Endothelial cell of umbilical vein (primary cell): Measurements from ENCODE around the gene GANAB.
A peak's percentile ranks its signal among the peaks of the same experiment; 100 is the strongest.

Source experiments
- EZH2 ChIP-seq: IDR thresholded peaks from 2 replicates; pipeline ENCODE4 v1.6.1; 2012; ENCODE audit warnings: borderline replicate concordance, low read depth, mild to moderate bottlenecking, moderate library complexity, low read length, inconsistent platforms; ENCODE audit not compliant: severe bottlenecking
- MAX ChIP-seq: IDR thresholded peaks from 2 replicates; pipeline ENCODE4 v1.6.1; 2011; ENCODE audit not compliant: insufficient read depth, insufficient read length
- POLR2A ChIP-seq: IDR thresholded peaks from 2 replicates; pipeline ENCODE4 v1.6.1; 2012; ENCODE audit warnings: low read depth, mild to moderate bottlenecking, control low read depth, low read length

DNA sequence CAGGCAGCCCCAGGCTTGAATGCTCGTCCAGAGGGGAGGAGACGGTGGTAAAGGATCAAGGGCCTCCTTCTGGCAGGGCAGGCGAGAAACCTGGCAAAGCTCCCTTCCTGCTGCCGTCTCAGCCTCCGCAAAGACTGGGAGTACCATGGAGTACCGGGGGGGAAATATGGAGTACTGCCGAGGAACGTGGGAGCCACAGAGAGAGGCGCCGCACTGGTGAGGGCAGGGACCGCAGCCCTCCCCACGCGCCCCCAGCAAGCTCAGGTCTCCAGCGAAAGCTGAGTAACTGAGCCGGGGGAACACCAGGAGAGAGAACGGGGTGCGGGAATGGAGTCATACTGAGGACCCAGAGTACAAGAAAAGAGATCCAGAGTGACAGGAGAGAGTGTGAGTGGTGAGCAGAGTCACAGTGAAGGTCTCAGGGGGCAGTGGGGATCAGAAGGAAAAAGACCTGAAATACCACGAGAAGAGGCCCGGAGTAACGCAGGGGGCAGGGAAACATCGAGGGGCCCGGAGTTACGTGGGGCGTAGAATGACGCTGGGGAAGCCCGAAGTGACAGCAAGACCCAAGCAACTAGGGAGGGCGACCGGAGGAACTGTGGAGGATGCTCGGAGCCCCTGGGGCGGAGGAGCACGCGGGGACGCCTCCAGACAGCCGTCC, 34.6 kb downstream of the GANAB start:
- no peak for TF ChIP-seq EZH2
- TF ChIP-seq POLR2A, result peak; percentile 44
- TF ChIP-seq MAX, result no peak
